HG03342 (cell line): Measurements from ENCODE around the gene GNAS-AS1.

Source experiments
- ATAC-seq: cut with Tn5 transposase; IDR thresholded peaks from one replicate; pipeline ENCODE4 v1.9.1; 2021; ENCODE audit warnings: mild to moderate bottlenecking, moderate library complexity; ENCODE audit not compliant: unreplicated experiment

GNAS-AS1 gene

GRCh38 chr20:58863044-58863790 is 12.5 kb upstream of the GNAS-AS1 start:
- ATAC-seq, result no peak

DNA sequence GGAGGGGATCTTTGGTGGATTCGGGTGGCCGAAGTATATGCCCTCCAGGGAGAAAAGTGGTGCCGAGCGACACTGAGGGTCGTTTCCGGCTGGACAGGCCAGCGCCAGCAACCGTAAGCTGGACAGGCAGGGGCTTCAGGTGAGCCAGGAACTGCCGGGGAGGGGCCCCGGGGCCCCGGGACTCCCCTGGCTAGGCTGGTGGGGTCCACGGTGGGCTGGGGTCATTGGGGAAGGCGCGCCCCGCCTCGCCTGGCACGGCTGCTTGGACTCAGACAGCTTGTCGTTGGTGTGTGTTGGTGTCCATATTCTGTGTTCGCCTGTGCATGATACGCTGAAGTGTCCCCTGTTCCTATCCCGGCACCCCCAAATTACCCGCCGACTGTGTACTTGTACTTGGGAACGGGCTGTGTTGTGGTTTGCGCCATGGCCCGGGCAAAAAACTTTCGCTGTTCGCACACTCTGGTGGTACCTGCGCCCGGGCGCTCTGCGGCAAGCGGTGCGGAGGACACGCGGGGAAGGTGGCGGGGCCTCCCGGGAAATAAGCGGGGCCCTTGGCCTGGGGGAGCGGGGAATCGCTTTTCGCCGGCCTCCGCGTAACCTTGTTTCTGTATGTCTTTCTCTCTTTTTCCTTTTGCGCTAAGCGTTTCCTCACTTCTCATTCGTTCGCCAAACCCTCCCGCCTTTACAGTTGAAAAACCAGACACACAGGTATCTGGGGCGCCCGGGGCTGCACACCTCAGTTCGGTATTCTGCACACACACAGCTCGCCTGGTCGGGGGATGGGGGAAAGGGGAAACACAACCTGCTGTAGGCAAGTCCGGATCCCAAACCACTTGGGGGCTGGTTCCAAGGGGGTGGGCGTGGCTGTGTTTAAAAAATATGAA is 5.0 kb upstream of the GNAS-AS1 start:
- no peak for ATAC-seq

DNA sequence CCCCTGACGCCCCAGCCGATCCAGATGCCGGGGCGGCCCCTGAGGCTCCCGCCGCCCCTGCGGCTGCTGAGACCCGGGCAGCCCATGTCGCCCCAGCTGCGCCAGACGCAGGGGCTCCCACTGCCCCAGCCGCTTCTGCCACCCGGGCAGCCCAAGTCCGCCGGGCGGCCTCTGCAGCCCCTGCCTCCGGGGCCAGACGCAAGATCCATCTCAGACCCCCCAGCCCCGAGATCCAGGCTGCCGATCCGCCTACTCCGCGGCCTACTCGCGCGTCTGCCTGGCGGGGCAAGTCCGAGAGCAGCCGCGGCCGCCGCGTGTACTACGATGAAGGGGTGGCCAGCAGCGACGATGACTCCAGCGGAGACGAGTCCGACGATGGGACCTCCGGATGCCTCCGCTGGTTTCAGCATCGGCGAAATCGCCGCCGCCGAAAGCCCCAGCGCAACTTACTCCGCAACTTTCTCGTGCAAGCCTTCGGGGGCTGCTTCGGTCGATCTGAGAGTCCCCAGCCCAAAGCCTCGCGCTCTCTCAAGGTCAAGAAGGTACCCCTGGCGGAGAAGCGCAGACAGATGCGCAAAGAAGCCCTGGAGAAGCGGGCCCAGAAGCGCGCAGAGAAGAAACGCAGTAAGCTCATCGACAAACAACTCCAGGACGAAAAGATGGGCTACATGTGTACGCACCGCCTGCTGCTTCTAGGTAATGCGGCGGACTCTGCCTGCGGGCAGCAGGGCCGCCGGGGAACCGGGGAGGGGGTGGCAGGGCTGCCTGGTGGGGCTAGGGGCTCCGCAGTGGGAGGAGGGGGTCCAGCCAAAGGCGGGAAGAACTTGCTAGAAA is 4.2 kb upstream of the GNAS-AS1 start:
- ATAC-seq, result no peak

DNA sequence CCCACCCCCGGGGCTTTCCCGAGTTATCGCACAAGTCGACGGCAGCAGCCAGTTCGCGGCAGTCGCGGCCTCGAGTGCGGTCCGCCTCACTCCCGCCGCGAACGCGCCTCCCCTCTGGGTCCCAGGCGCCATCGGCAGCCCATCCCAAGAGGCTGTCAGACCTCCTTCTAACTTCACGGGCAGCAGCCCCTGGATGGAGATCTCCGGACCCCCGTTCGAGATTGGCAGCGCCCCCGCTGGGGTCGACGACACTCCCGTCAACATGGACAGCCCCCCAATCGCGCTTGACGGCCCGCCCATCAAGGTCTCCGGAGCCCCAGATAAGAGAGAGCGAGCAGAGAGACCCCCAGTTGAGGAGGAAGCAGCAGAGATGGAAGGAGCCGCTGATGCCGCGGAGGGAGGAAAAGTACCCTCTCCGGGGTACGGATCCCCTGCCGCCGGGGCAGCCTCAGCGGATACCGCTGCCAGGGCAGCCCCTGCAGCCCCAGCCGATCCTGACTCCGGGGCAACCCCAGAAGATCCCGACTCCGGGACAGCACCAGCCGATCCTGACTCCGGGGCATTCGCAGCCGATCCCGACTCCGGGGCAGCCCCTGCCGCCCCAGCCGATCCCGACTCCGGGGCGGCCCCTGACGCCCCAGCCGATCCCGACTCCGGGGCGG is 3.4 kb upstream of the GNAS-AS1 start:
- ATAC-seq, result no peak

GRCh38 chr20:58853466-58853865 is 2.8 kb upstream of the GNAS-AS1 start:
- ATAC-seq, result no peak

DNA sequence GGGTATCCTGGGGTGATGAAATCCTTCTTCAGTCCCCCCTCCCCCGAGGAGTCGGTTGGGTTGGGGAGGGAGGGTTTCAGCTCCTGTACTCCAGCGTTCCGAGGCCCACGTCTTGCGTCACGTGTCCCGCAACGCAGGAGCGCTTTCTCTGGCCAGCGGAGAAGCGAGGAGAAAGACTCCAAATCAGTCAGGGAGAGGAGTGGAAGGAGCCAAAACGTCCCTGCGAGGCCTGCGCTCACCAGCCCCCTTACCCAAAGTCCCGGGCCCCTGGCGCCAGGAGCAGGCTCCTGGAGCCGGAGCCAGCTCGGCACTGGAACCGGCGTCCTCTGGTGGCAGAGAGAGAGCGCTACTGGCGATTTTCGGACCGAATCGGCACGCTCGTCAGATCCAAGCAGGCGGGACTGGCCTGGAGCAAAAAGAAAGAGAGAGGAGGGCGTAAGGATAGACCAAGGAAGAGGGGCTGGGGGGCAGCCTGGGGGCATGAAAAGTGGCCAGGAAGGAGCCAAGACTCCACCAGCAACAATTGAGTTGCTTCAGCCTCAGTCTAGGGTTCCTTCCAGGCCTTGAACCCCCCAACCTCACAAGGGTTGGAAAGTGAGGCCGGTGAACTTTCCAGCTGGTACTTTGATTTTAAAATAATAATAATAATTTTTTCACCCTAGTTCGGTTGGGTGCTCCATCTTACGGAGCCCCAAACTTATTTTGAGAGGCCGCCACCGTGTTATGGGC is 2.0 kb upstream of the GNAS-AS1 start, which contains the start of gene GNAS:
GNAS (plus strand) TSS at position 174 of the 729 bp plus-strand sequence.
- ATAC-seq, result no peak

DNA sequence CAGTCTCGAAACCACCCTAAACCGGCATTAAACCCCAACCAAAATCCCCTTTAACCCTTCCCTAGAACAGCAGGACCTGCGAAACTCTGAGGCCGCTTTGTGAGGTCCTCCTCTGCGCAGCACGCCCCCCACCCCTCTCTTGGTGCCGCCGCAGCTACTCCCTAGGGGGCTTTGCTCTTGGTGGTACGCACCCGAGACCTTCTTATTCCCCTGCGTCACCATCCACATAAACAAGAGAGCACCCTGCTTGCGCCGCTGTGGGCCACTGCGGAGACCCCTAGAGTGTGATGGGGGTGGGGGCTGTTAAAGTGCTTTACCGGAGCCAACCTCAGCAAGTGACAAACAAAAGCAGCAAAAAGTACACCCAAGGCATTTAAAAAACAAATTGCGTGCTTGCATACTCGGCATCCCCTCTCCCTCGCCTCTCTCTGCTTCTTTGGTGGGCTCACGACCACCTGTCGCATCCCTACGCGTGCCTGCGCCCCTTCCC is 1.3 kb upstream of the GNAS-AS1 start:
- no peak for ATAC-seq

- ATAC-seq, result no peak
Observed at GRCh38 chr20:58851221-58851968, 693 bp upstream of the GNAS-AS1 start.

DNA sequence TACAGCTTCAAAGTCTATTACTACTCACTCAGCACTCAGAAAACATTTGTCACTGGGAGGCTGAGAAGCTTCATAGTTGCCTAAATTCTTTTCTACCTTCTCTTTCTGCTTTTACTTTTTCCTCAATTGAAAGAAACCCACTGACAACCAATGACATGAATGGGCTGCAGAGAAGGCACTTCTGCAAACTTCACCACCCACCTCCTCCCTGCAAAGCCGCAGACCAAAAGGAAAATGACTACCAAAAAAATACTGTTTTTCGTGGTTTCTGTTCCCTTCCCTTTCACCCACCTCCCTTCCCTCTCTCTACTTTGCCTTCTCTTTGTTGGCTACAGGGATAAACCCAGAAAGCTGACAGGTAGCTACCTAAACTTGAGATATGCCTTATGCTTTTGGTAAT is 3.2 kb downstream of the GNAS-AS1 start:
- ATAC-seq, result no peak

DNA sequence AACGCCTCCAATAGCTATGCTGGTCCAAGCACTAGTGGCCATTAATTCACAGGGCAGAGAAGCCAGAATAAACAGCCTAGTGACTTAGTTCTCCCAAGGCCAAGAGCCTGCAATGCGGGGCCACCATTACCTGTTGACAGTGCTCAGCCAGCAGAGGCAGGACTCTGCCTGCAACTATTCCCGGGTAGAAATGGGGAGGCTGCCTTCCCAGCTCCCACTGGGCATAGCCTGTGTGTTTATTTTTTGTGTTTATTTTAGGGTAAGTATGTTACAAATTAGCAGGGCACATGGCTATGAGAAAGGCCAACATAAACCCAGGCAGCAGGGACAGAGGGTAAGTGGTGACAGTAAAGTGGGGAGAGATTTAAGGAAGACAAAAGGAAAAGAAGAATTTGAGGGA is 5.0 kb downstream of the GNAS-AS1 start:
- ATAC-seq, result no peak

DNA sequence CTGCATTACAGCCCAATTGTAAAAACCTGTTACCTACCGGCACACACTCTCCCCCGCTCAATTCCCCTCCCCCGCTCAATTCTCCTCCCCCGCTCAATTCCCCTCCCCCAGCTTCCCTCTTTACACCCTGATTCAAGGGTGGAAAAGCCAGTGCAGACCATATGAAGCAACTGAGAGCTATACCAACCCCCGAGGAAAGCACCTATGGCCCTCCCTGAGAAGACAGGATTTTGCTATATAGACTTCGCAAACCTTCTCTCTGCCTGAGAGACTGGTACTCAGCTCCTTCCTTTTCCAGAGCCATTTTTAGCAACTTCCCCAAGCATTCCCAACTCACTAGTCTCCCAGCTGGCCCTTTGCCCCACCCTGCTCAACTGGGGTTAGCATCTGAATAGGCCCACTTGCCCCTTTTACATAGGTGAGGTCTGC is 7.6 kb downstream of the GNAS-AS1 start:
- ATAC-seq, result no peak

DNA sequence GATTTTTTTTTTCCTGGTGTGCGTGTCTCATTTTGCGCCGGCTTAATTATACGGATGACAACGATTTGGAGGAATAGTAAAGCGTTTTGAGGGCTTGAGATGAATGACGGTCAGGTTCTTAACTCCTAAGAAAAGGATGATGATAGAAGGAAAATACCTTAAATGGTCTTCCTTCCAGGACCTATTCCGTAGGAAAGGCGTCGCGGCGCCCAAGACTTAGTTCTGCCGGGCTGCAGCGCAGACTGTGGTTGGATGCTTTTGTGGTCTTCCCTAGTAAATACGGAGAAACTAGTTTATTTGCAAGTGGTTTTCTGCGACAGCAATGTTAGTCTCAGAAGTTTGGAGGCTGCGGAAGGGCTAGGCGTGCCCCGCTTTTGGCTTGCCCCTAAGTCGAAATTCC is 8.4 kb downstream of the GNAS-AS1 start:
- no peak for ATAC-seq

GRCh38 chr20:58841539-58842264 is 9.0 kb downstream of the GNAS-AS1 start:
- no peak for ATAC-seq

- no peak for ATAC-seq
Observed at GRCh38 chr20:58840816-58841538, 9.7 kb downstream of the GNAS-AS1 start.

- ATAC-seq, result no peak
Observed at GRCh38 chr20:58839991-58840747, 10.5 kb downstream of the GNAS-AS1 start.

DNA sequence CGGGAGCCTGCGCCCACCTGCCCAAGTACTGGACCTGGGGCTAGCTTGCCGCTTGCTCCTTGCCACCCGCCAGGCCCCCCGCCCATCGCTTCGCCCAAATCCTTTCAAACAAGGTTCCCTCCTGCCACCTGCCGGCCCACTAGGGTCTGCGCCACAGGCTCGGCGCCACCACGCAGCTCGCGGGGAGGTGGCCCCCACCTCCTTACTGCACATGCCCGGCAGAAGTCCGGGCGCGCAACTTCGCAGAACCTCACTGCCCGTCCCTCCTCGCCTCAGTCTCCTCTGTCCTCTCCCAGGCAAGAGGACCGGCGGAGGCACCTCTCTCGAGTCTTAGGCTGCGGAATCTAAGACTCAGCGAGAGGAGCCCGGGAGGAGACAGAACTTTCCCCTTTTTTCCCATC is 11.2 kb downstream of the GNAS-AS1 start:
- ATAC-seq, result no peak

DNA sequence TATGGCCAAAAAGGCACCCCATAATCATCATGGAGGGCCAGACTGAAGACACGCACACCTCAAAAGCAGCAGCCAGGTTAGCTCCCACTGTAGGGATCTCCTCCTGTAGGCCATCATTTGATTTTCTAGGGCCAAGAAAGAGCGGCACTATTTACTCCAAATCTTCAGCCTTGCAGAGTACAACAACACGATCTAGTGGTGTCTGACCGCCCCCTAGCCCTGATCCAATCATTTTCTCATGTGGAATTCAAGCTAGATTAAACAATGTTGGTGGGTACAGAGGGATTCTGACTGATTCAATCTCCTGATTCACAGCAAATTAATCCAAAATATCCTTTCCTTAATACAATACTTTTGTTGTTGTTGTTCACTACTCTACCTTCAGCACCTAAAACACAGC is 12.5 kb downstream of the GNAS-AS1 start:
- no peak for ATAC-seq
